ENCODE data around the gene KCNK17.
A peak's percentile ranks its signal among the peaks of the same experiment; 100 is the strongest.

KCNK17 gene

GRCh38 chr6:39327507-39327906, 13.3 kb upstream of the KCNK17 start:
- Mint-ChIP-seq H3K9me3 (no peaks in the 10 kb centered on the region), H3K36me3 (ENCODE audit: insufficient read depth) (no peaks in the 10 kb centered on the region), H3K27me3 (peaks cover 67 to 93% of the 10 kb centered on the region in 2 donors), H3K4me3 (no peak overlapping the region), H3K4me1 (ENCODE audit: low read depth in 2 of 2) (no peaks in the 10 kb centered on the region), H3K27ac (no peak overlapping the region)
- ATAC-seq (replicated peaks) = no peak
- no peak for DNase-seq

GRCh38 chr6:39322306-39322850, 8.2 kb upstream of the KCNK17 start, which contains the start of gene KCNK16:
KCNK16 (minus strand) TSS chr6:39322702; CDS start chr6:39322540, 162 bp downstream.
- H3K27me3 Mint-ChIP-seq = peaks cover 56 to 88% of the 10 kb centered on the region in 2 donors
- no peak within 1 kb of the TSS for H3K4me3 Mint-ChIP-seq
- ATAC-seq (replicated peaks) (no peak), DNase-seq (no peak)
- no peak within 1 kb of the TSS for H3K27ac Mint-ChIP-seq
- H3K9me3 Mint-ChIP-seq = no peaks in the 10 kb centered on the region
- peaks cover 0 to 5% of the 10 kb centered on the region in 2 donors for H3K4me1 Mint-ChIP-seq (ENCODE audit: low read depth in 2 of 2)
- no peaks in the 10 kb centered on the region for H3K36me3 Mint-ChIP-seq (ENCODE audit: insufficient read depth)

GRCh38 chr6:39321761-39322160, 7.5 kb upstream of the KCNK17 start:
- no peak overlapping the region for H3K27ac Mint-ChIP-seq
- no peaks in the 10 kb centered on the region for H3K9me3 Mint-ChIP-seq
- no peak overlapping the region for H3K4me3 Mint-ChIP-seq
- no peaks in the 10 kb centered on the region for H3K36me3 Mint-ChIP-seq (ENCODE audit: insufficient read depth)
- ATAC-seq (replicated peaks) (no peak), DNase-seq (no peak)
- peaks cover 0 to 5% of the 10 kb centered on the region in 2 donors for H3K4me1 Mint-ChIP-seq (ENCODE audit: low read depth in 2 of 2)
- peaks cover 50 to 88% of the 10 kb centered on the region in 2 donors for H3K27me3 Mint-ChIP-seq

- Mint-ChIP-seq H3K4me3 (no peak overlapping the region), H3K27me3 (peaks cover 41 to 88% of the 10 kb centered on the region in 2 donors), H3K27ac (no peak overlapping the region), H3K4me1 (ENCODE audit: low read depth in 2 of 2) (peaks cover 0 to 5% of the 10 kb centered on the region in 2 donors), H3K9me3 (no peaks in the 10 kb centered on the region), H3K36me3 (ENCODE audit: insufficient read depth) (no peaks in the 10 kb centered on the region)
- no peak for ATAC-seq (replicated peaks)
- no peak for DNase-seq
These were observed 6.3 kb upstream of the KCNK17 start for GRCh38 chr6:39320363-39320984.

- ATAC-seq (replicated peaks) (no peak), DNase-seq (no peak)
- Mint-ChIP-seq H3K27ac (no peak overlapping the region), H3K4me1 (ENCODE audit: low read depth in 2 of 2) (peaks cover 0 to 5% of the 10 kb centered on the region in 2 donors), H3K9me3 (no peaks in the 10 kb centered on the region), H3K36me3 (ENCODE audit: insufficient read depth) (no peaks in the 10 kb centered on the region), H3K27me3 (peaks cover 42 to 88% of the 10 kb centered on the region in 2 donors), H3K4me3 (no peak overlapping the region)
These were observed 5.6 kb upstream of the KCNK17 start for GRCh38 chr6:39319621-39320362.

- no peak for ATAC-seq (replicated peaks)
- peaks cover 0 to 5% of the 10 kb centered on the region in 2 donors for H3K4me1 Mint-ChIP-seq (ENCODE audit: low read depth in 2 of 2)
- H3K27ac Mint-ChIP-seq = no peak overlapping the region
- H3K36me3 Mint-ChIP-seq (ENCODE audit: insufficient read depth) = no peaks in the 10 kb centered on the region
- H3K4me3 Mint-ChIP-seq = no peak overlapping the region
- H3K27me3 Mint-ChIP-seq = peaks cover 35 to 89% of the 10 kb centered on the region in 2 donors
- DNase-seq = no peak
- no peaks in the 10 kb centered on the region for H3K9me3 Mint-ChIP-seq
These were observed 3.0 kb upstream of the KCNK17 start for GRCh38 chr6:39317256-39317655.

GRCh38 chr6:39313526-39314272, 520 bp downstream of the KCNK17 start:
- peaks cover 0 to 6% of the 10 kb centered on the region in 2 donors for H3K4me1 Mint-ChIP-seq (ENCODE audit: low read depth in 2 of 2)
- DNase-seq = no peak
- peak overlapping the region in 1 of 2 donors; percentile 39 for H3K4me3 Mint-ChIP-seq
- ATAC-seq (replicated peaks) = no peak
- no peak overlapping the region for H3K27ac Mint-ChIP-seq
- peaks cover 2% of the 10 kb centered on the region for H3K36me3 Mint-ChIP-seq (ENCODE audit: insufficient read depth)
- H3K9me3 Mint-ChIP-seq = no peaks in the 10 kb centered on the region
- H3K27me3 Mint-ChIP-seq = peaks cover 33 to 91% of the 10 kb centered on the region in 2 donors

- DNase-seq (no peak), ATAC-seq (replicated peaks) (no peak)
- no peak overlapping the region for H3K4me3 Mint-ChIP-seq
- H3K27ac Mint-ChIP-seq = no peak overlapping the region
- peaks cover 2% of the 10 kb centered on the region for H3K36me3 Mint-ChIP-seq (ENCODE audit: insufficient read depth)
- H3K27me3 Mint-ChIP-seq = peaks cover 28 to 84% of the 10 kb centered on the region in 2 donors
- H3K9me3 Mint-ChIP-seq = no peaks in the 10 kb centered on the region
- peaks cover 0 to 6% of the 10 kb centered on the region in 2 donors for H3K4me1 Mint-ChIP-seq (ENCODE audit: low read depth in 2 of 2)
These were observed 1.2 kb downstream of the KCNK17 start for GRCh38 chr6:39312912-39313525.

- DNase-seq (no peak), ATAC-seq (replicated peaks) (no peak)
- H3K27ac Mint-ChIP-seq = no peak overlapping the region
- peaks cover 0 to 6% of the 10 kb centered on the region in 2 donors for H3K4me1 Mint-ChIP-seq (ENCODE audit: low read depth in 2 of 2)
- H3K36me3 Mint-ChIP-seq (ENCODE audit: insufficient read depth) = peaks cover 2% of the 10 kb centered on the region
- no peak overlapping the region for H3K4me3 Mint-ChIP-seq
- peaks cover 26 to 59% of the 10 kb centered on the region in 2 donors for H3K27me3 Mint-ChIP-seq
- no peaks in the 10 kb centered on the region for H3K9me3 Mint-ChIP-seq
These were observed 3.7 kb downstream of the KCNK17 start for GRCh38 chr6:39310542-39310941.

GRCh38 chr6:39309942-39310531, 4.2 kb downstream of the KCNK17 start:
- Mint-ChIP-seq H3K27ac (no peak overlapping the region), H3K4me3 (no peak overlapping the region), H3K9me3 (no peaks in the 10 kb centered on the region), H3K27me3 (peaks cover 23 to 54% of the 10 kb centered on the region in 2 donors), H3K36me3 (ENCODE audit: insufficient read depth) (peaks cover 2% of the 10 kb centered on the region), H3K4me1 (ENCODE audit: low read depth in 2 of 2) (peaks cover 0 to 6% of the 10 kb centered on the region in 2 donors)
- ATAC-seq (replicated peaks) (peak; percentile 50), DNase-seq (peak; percentile 32 to 56 (median 45))

- peaks cover 15 to 29% of the 10 kb centered on the region in 2 donors for H3K27me3 Mint-ChIP-seq
- H3K4me3 Mint-ChIP-seq = no peak overlapping the region
- H3K36me3 Mint-ChIP-seq (ENCODE audit: insufficient read depth) = peaks cover 2% of the 10 kb centered on the region
- ATAC-seq (replicated peaks) = no peak
- peaks cover 7 to 11% of the 10 kb centered on the region in 2 donors for H3K4me1 Mint-ChIP-seq (ENCODE audit: low read depth in 2 of 2)
- DNase-seq = no peak
- no peak overlapping the region for H3K27ac Mint-ChIP-seq
- H3K9me3 Mint-ChIP-seq = no peaks in the 10 kb centered on the region
These were observed 6.8 kb downstream of the KCNK17 start for GRCh38 chr6:39307462-39307861.

GRCh38 chr6:39304951-39305350, 9.3 kb downstream of the KCNK17 start:
- no peak overlapping the region for H3K27ac Mint-ChIP-seq
- ATAC-seq (replicated peaks) (no peak), DNase-seq (no peak)
- H3K27me3 Mint-ChIP-seq = peaks cover 9 to 18% of the 10 kb centered on the region in 2 donors
- H3K4me3 Mint-ChIP-seq = no peak overlapping the region
- peaks cover 7 to 9% of the 10 kb centered on the region in 2 donors for H3K4me1 Mint-ChIP-seq (ENCODE audit: low read depth in 2 of 2)
- no peaks in the 10 kb centered on the region for H3K9me3 Mint-ChIP-seq
- no peaks in the 10 kb centered on the region for H3K36me3 Mint-ChIP-seq (ENCODE audit: insufficient read depth)

All from effector memory CD8-positive, alpha-beta T cell (primary cell).